ENCODE measurements around the gene HAPLN3.

The HAPLN3 gene

GRCh38 chr15:88912500-88912921 is 17.2 kb upstream of the HAPLN3 start (continued):
- TF ChIP-seq, protein P1, sequence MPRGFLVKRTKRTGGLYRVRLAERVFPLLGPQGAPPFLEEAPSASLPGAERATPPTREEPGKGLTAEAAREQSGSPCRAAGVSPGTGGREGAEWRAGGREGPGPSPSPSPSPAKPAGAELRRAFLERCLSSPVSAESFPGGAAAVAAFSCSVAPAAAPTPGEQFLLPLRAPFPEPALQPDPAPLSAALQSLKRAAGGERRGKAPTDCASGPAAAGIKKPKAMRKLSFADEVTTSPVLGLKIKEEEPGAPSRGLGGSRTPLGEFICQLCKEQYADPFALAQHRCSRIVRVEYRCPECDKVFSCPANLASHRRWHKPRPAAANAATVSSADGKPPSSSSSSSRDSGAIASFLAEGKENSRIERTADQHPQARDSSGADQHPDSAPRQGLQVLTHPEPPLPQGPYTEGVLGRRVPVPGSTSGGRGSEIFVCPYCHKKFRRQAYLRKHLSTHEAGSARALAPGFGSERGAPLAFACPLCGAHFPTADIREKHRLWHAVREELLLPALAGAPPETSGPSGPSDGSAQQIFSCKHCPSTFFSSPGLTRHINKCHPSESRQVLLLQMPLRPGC (tag by site-specific recombination; IDR thresholded peaks at IDR 0.05) = no peak
- TF ChIP-seq SP2 (tag by site-specific recombination; IDR thresholded peaks at IDR 0.05) = peak; percentile 36

DNA sequence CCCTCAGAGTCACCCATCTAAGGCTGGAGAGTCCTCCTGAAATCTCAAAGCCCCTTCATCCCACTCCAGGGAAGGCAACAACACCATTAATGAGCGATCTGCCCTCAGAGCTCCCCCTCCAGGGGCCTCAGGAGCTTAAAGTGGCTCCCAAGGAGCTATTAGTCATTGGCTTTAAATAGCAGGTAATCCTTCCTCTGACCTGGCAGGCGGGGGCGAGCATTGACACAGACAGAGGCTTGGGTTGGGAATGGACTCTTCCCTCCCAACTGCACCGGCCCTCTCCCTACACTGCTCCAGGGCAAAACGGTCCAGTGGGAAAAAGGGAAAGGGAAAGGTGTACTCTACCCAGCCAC is 16.4 kb upstream of the HAPLN3 start:
- Histone ChIP-seq H3K9me3 (ENCODE audit: control insufficient read depth, insufficient read depth, low read depth, low read length) (no peaks in the 10 kb centered on the region), H3K36me3 (ENCODE audit: control insufficient read depth in 2 of 2, insufficient read depth in 1 of 2, low read length in 2 of 2) (peaks cover 3 to 45% of the 10 kb centered on the region in 2 experiments; a peak in 1 of 3 replicates), H3K4me3 (ENCODE audit: low read depth, low read length) (peak overlapping the region; percentile 71), H3K4me1 (ENCODE audit: control insufficient read depth, insufficient read depth, low read length) (peaks cover 2% of the 10 kb centered on the region; the same call in 1 of the 2 replicates), H3K27ac (ENCODE audit: extremely low read depth, low read depth, low read length) (peak overlapping the region; percentile 83; the same call in 1 of the 2 replicates)
- CTCF ChIA-PET = interaction anchor here (0.7 to 1.9 kb wide), 11 partner anchors 9 to 270 kb away, joined by 3 to 16 read pairs (median 4); no protein-coding TSS in a partner anchor
- POLR2A ChIA-PET = interaction anchor here (0.6 to 1.7 kb wide), 13 partner anchors 9 to 663 kb away, joined by 3 to 7 read pairs (median 3); partner anchors contain the start of genes ABHD2, FANCI, HAPLN3 and TICRR
- TF ChIP-seq RBAK (tag by site-specific recombination; IDR thresholded peaks at IDR 0.05) (no peak), ZFP3 (tag by site-specific recombination; IDR thresholded peaks at IDR 0.05; ENCODE audit: low read depth) (no peak), OSR2 (tag by site-specific recombination; IDR thresholded peaks at IDR 0.05) (peak; percentile 62; the same call in 1 of the 2 replicates), ZNF214 (tag by site-specific recombination; IDR thresholded peaks at IDR 0.05; ENCODE audit: borderline replicate concordance) (no peak), ZNF626 (tag by site-specific recombination; IDR thresholded peaks at IDR 0.05) (no peak), GLIS1 (tag by site-specific recombination; IDR thresholded peaks at IDR 0.05) (peak; percentile 71), ZNF777 (tag by site-specific recombination; IDR thresholded peaks at IDR 0.05; ENCODE audit: borderline replicate concordance) (no peak), ZNF148 (tag by site-specific recombination; IDR thresholded peaks at IDR 0.05; ENCODE audit: borderline replicate concordance) (no peak), PRDM2 (tag by site-specific recombination; IDR thresholded peaks at IDR 0.05; ENCODE audit: borderline replicate concordance) (no peak), ZBTB17 (tag by site-specific recombination; IDR thresholded peaks at IDR 0.05) (no peak), PRDM10 (tag by site-specific recombination; IDR thresholded peaks at IDR 0.05) (peak; percentile 100)
- TF ChIP-seq, protein P2, sequence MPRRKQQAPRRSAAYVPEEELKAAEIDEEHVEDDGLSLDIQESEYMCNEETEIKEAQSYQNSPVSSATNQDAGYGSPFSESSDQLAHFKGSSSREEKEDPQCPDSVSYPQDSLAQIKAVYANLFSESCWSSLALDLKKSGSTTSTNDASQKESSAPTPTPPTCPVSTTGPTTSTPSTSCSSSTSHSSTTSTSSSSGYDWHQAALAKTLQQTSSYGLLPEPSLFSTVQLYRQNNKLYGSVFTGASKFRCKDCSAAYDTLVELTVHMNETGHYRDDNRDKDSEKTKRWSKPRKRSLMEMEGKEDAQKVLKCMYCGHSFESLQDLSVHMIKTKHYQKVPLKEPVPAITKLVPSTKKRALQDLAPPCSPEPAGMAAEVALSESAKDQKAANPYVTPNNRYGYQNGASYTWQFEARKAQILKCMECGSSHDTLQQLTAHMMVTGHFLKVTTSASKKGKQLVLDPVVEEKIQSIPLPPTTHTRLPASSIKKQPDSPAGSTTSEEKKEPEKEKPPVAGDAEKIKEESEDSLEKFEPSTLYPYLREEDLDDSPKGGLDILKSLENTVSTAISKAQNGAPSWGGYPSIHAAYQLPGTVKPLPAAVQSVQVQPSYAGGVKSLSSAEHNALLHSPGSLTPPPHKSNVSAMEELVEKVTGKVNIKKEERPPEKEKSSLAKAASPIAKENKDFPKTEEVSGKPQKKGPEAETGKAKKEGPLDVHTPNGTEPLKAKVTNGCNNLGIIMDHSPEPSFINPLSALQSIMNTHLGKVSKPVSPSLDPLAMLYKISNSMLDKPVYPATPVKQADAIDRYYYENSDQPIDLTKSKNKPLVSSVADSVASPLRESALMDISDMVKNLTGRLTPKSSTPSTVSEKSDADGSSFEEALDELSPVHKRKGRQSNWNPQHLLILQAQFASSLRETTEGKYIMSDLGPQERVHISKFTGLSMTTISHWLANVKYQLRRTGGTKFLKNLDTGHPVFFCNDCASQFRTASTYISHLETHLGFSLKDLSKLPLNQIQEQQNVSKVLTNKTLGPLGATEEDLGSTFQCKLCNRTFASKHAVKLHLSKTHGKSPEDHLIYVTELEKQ (tag by site-specific recombination; IDR thresholded peaks at IDR 0.05; ENCODE audit: borderline replicate concordance) = no peak
- TF ChIP-seq, protein P3, sequence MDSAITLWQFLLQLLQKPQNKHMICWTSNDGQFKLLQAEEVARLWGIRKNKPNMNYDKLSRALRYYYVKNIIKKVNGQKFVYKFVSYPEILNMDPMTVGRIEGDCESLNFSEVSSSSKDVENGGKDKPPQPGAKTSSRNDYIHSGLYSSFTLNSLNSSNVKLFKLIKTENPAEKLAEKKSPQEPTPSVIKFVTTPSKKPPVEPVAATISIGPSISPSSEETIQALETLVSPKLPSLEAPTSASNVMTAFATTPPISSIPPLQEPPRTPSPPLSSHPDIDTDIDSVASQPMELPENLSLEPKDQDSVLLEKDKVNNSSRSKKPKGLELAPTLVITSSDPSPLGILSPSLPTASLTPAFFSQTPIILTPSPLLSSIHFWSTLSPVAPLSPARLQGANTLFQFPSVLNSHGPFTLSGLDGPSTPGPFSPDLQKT (IDR thresholded peaks at IDR 0.05; ENCODE audit: borderline replicate concordance, low read depth, low read length) = no peak
